GM19438 (cell line): ENCODE measurements around the gene DUSP21.
"Not testable (repeated sequence)": the region's sequence is repeated elsewhere in the genome, so short reads cannot be mapped to it uniquely, and the experiment has no call there.

ENCODE experiments used
- ATAC-seq: cut with Tn5 transposase; IDR thresholded peaks from one replicate; pipeline ENCODE4 v1.9.1; 2021; ENCODE audit warnings: low read depth; ENCODE audit not compliant: unreplicated experiment

DUSP21 gene

DNA sequence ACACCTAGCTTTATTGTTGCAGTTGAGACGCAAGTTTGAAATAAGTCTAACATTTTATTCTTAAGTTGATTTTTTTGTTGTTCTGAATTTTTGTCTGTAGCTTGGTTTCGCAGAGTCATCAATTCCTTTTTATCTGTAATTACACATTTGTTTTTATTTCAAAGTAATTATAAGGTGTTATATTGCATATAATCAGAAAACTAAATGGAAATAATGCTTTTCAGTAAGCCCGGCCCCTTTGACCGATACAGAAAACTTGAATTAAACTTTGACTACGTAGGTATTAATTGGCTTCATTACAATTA lies 31.3 kb downstream of the DUSP21 start:
- ATAC-seq: no peak

DNA sequence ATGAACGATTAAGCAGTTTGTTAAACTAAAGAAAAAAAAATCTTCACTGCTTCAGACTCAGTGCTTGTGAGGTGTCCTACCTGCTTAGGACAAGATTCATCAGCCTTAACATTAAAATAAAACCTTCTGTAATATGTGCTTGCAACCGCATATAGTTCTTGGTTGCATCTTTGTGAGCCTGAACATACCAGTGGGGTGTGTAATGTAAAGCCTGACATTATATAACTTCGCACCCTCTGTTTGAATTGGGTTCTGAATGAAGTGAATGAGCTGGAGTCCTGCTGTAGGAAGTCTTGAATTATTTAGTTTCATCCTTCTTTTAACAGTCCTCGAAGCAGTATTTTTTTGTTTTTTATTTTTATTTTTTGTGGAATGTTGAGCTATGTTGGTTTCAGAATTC lies 32.3 kb downstream of the DUSP21 start:
- no peak for ATAC-seq

DNA sequence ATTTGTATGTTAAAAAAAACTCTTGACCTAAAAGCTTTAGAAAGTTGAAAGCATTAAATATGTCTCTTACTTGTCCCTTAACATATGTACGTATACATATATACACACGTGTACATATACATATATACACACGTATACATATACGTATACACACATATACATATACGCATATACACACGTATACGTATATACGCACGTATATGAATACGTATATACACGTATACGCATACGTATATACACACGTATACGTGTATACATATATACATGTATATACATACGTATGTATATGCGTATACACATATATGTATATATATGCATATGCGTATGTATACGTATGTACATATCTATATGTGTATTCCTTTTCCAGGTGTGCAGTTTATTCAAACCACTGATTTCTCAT lies 32.9 kb downstream of the DUSP21 start:
- ATAC-seq: no peak

DNA sequence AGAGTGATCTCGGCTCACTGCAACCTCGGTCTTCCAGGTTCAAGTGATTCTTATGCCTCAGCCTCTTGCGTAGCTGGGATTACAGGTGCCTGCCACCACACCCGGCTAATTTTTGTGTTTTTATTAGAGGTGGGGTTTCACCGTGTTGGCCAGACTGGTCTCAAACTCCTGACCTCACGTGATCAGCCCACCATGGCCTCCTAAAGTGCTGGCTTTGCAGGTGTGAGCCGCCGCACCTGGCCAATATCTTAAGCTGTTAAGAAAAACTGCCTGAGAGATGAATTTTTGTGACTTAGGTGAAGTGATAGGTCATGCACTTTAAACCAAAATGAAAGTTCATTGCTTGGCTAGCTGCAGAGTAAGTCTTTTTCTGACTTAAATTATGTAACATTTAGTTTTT lies 35.0 kb downstream of the DUSP21 start:
- no peak for ATAC-seq

DNA sequence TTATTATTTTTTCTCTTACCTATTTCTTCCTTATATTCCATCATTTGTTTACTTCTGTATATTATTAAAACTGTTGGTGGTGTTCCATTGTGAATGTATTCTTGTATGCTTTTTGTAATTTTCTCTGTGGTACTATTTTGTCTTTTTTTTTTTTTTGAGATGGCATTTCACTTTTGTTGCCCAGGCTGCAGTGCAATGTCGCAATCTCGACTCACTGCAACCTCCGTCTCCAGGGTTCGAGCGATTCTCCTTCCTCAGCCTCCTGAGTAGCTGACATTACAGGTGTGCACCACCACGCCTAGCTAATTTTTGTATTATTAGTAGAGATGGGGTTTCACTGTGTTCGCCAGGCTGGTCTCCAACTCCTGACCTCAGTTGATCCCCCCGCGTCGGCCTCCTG lies 37.7 kb downstream of the DUSP21 start:
- no peak for ATAC-seq

DNA sequence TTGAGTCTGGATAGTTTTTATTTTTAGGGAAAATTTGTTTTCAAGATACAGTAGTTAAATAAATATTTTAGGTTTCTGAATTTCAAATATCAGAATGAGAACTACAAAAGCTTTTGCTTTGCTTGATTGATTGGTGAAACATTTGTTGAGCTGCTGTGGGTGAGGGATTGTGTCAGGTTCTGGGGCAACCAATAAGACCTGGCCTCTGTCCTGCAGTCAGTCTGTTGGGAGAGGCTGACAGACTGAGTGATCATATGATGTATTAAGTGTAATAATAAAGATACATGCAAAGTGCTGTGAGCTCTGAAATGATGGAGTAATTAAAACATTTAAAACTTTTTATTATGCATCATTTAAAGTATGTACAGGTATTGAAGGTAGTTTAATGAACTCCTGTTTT lies 38.8 kb downstream of the DUSP21 start:
- no peak for ATAC-seq

DNA sequence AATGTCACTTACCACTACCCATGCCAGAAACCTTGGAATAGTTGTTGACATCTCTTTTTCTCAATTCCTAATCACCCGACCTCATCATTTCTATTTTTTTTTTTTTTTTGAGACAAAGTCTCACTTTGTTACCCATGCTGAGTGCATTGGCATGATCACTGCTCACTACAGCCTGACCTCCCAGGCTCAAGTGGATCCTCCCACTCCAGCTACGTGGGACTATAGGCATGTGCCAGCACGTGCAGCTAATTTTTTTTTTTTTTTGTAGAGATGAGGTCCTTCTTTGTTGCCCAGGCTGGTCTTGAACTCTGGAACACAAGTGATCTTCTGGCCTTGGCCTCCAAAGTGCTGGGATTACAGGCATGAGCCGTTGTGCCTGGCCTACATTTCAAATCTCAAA lies 41.1 kb downstream of the DUSP21 start:
- no peak for ATAC-seq

DNA sequence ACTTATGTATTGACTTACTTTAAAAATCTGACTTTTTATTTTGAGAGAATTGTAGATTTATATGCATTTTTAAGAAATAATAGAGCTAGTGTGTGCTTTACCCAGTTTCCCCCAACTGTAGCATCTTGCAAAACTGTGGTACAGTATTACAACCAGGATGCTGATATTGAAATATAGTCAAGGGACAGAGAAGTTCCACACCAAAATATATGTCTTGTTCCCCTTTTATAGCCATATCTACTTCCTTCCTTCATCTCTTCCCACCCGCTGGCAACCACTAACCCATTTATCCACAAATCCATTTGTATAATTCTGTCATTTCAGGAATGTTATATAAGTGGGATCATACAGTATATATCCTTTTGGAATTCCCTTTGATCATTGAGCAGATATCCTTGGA lies 46.0 kb downstream of the DUSP21 start:
- no peak for ATAC-seq

DNA sequence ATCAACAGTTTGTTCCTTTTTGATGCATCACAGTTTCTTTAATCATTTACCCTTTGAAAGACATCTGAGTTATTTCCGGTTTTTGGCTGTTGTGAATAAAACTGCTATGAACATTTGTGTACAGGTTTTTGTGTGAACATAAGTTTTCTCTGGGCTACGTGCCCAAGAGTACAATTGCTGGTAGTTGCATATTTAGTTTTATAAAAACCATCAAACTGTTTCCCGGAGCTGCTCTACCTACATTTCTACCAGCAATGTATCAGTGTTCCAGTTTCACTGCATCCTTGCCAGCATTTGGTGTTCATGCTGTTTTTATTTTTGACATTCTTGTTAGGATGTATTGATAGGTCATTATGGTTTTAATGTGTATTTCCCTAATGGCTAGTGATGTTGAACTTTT lies 46.4 kb downstream of the DUSP21 start:
- no peak for ATAC-seq

DNA sequence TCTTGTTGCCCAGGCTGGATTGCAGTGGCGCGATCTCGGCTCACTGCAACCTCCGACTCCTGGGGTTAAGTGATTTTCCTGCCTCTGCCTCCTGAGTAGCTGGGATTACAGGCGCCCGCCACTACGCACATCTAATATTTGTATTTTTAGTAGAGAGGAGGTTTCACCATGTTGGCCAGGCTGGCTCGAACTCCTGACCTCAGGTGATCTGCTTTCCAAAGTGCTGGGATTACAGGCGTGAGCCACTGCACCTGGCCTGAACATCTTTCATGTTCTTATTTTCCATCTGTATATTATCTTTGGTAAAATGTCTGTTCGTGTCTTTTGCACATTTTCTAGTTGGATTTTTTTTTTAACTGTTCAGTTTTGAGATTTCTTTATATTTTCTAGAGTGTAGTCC lies 46.9 kb downstream of the DUSP21 start:
- not testable (repeated sequence) for ATAC-seq

DNA sequence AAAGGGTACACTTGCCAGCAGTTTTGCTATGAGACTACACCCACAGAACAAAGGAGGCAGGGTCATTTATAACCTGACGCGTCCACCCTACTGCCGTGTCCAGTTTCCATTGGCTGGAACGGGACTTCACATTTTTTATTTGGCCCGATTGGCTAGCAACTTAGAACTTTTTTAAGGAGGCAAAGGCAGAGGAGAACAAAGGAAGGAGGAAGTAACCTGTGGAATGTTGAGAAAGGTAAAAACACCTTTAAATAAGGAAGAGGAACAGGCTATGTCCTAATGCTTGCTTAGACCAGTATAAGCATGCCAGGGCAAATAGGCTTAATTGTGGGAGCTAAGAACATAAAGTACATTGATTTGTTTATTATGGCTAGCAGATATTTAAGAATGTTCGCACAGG lies 47.8 kb downstream of the DUSP21 start:
- ATAC-seq: no peak
